Panc1 (cell line): ENCODE results near the gene IFIT3.

ENCODE experiments used
- POLR2AphosphoS5 ChIP-seq: IDR thresholded peaks from 2 replicates; pipeline ENCODE4 v1.6.1; 2012; ENCODE audit warnings: mild to moderate bottlenecking, low read depth, low read length, moderate library complexity
- TF ChIP-seq, protein P1 (sequence below): fragments of 450-650 bp; IDR thresholded peaks from 2 replicates; pipeline ENCODE4 v1.5.1; 2017; ENCODE audit warnings: mild to moderate bottlenecking
- TF ChIP-seq, protein P2 (sequence below), 2 experiments: IDR thresholded peaks; 2 replicates each; pipeline ENCODE4 v1.6.1; 2011 to 2012; ENCODE audit warnings: low read depth in 2 of 2, control low read depth in 1 of 2, low read length in 1 of 2, mild to moderate bottlenecking in 1 of 2, moderate library complexity in 1 of 2; ENCODE audit not compliant: insufficient read depth in 1 of 2

DNA sequence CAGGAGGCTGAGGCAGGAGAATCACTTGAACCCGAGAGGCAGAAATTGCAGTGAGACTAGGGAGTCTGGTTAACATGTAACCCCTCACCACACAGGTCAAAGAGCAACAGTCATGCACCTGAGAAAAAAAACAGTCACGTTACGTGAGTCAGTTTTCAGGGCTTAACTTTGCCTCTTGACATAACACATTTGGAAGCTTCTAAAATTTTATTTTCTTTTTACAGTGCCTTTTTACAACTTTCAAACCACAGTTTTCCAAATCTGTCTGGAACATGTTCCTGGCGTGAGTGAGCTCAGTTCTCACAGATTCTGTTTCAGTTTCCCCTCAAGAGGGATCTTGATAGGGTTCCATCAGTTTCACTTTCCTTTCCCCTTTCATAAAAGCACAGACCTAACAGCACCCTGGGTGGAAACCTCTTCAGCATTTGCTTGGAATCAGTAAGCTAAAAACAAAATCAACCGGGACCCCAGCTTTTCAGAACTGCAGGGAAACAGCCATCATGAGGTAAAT is 4.4 kb downstream of the IFIT3 start:
- TF ChIP-seq, protein P1, sequence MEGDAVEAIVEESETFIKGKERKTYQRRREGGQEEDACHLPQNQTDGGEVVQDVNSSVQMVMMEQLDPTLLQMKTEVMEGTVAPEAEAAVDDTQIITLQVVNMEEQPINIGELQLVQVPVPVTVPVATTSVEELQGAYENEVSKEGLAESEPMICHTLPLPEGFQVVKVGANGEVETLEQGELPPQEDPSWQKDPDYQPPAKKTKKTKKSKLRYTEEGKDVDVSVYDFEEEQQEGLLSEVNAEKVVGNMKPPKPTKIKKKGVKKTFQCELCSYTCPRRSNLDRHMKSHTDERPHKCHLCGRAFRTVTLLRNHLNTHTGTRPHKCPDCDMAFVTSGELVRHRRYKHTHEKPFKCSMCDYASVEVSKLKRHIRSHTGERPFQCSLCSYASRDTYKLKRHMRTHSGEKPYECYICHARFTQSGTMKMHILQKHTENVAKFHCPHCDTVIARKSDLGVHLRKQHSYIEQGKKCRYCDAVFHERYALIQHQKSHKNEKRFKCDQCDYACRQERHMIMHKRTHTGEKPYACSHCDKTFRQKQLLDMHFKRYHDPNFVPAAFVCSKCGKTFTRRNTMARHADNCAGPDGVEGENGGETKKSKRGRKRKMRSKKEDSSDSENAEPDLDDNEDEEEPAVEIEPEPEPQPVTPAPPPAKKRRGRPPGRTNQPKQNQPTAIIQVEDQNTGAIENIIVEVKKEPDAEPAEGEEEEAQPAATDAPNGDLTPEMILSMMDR: no peak
- TF ChIP-seq POLR2AphosphoS5: no peak
- TF ChIP-seq, protein P2, sequence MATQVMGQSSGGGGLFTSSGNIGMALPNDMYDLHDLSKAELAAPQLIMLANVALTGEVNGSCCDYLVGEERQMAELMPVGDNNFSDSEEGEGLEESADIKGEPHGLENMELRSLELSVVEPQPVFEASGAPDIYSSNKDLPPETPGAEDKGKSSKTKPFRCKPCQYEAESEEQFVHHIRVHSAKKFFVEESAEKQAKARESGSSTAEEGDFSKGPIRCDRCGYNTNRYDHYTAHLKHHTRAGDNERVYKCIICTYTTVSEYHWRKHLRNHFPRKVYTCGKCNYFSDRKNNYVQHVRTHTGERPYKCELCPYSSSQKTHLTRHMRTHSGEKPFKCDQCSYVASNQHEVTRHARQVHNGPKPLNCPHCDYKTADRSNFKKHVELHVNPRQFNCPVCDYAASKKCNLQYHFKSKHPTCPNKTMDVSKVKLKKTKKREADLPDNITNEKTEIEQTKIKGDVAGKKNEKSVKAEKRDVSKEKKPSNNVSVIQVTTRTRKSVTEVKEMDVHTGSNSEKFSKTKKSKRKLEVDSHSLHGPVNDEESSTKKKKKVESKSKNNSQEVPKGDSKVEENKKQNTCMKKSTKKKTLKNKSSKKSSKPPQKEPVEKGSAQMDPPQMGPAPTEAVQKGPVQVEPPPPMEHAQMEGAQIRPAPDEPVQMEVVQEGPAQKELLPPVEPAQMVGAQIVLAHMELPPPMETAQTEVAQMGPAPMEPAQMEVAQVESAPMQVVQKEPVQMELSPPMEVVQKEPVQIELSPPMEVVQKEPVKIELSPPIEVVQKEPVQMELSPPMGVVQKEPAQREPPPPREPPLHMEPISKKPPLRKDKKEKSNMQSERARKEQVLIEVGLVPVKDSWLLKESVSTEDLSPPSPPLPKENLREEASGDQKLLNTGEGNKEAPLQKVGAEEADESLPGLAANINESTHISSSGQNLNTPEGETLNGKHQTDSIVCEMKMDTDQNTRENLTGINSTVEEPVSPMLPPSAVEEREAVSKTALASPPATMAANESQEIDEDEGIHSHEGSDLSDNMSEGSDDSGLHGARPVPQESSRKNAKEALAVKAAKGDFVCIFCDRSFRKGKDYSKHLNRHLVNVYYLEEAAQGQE (IDR thresholded peaks at IDR 0.05; ENCODE audit: insufficient read depth in 1 of 2, low read depth in 2 of 2, low read length in 1 of 2): no peak
